ENCODE measurements around the gene RMND5A. TPM values are rescaled to one million over a fixed set of nuclear protein-coding genes. Genes with fewer than 3 reads are reported as not detected.

The RMND5A gene
- total RNA-seq, 1 donor from 2014 or later, result 45.0 TPM

DNA sequence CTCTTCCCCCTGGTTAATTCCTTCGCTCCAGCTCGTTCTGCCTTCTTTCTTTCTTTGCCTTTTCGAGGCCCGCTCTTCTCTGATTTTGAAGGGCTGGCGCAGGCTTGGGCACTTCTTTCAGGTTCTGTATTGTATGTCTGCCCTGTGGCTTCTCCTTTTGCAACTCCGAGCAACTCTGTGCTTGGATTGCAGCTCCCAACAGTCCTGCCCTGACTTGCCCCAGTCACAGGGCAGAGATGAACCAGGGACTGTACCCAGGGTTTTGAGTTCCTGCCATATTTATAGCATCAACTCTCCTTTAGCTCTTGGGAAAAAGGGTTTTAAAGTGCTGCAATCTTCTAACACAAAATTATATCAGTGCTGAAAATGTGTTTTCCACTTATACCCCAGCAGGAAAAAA is 101.8 kb downstream of the RMND5A start:
- peaks cover 4% of the 10 kb centered on the region for H3K27me3 Mint-ChIP-seq
- H3K27ac Mint-ChIP-seq, result no peak overlapping the region
- H3K4me3 Mint-ChIP-seq, result no peak overlapping the region
- H3K36me3 Mint-ChIP-seq, result no peaks in the 10 kb centered on the region
- peaks cover 5% of the 10 kb centered on the region for H3K4me1 Mint-ChIP-seq (ENCODE audit: unreplicated experiment)
- no peaks in the 10 kb centered on the region for H3K9me3 Mint-ChIP-seq
- no peak for DNase-seq (ENCODE audit: extremely low spot score, unreplicated experiment)
- TF ChIP-seq, protein P1, sequence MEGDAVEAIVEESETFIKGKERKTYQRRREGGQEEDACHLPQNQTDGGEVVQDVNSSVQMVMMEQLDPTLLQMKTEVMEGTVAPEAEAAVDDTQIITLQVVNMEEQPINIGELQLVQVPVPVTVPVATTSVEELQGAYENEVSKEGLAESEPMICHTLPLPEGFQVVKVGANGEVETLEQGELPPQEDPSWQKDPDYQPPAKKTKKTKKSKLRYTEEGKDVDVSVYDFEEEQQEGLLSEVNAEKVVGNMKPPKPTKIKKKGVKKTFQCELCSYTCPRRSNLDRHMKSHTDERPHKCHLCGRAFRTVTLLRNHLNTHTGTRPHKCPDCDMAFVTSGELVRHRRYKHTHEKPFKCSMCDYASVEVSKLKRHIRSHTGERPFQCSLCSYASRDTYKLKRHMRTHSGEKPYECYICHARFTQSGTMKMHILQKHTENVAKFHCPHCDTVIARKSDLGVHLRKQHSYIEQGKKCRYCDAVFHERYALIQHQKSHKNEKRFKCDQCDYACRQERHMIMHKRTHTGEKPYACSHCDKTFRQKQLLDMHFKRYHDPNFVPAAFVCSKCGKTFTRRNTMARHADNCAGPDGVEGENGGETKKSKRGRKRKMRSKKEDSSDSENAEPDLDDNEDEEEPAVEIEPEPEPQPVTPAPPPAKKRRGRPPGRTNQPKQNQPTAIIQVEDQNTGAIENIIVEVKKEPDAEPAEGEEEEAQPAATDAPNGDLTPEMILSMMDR (conservative IDR thresholded peaks at IDR 0.05), result no peak

DNA sequence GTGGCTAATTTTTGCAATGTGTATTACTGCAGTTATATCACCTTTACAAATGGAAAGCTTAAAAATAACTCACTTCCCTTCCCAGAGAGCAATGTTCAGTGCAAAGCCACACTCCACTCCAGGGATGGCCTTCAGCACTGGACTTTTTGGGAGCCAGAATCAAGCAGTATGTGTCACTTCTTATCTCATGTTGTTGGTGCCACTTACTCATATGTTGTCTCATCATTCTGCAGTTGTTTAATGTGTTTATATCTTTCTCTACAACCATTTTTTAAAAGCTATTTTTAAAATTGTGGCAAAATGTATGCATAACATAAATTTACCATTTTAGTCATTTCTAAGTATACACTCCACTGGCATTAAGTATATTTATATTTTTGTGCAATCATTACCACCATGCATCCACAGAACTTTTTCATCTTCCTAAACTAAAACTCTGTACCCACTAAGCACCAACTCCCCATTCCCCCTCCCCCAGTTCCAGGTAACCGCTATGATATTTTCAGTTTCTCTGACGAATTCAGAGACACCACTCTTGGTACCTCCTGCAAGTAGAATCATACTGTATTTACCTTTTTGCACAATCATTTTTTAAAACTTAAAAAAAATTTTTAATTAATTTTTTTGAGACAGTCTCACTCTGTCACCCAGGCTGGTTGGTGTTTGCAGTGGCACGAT is 102.7 kb downstream of the RMND5A start:
- Mint-ChIP-seq H3K36me3 (no peaks in the 10 kb centered on the region), H3K4me1 (ENCODE audit: unreplicated experiment) (peaks cover 5% of the 10 kb centered on the region), H3K27ac (no peak overlapping the region), H3K4me3 (no peak overlapping the region), H3K27me3 (peaks cover 4% of the 10 kb centered on the region), H3K9me3 (no peaks in the 10 kb centered on the region)
- DNase-seq (ENCODE audit: extremely low spot score, unreplicated experiment), result no peak
- TF ChIP-seq, protein P1 (conservative IDR thresholded peaks at IDR 0.05), result no peak

DNA sequence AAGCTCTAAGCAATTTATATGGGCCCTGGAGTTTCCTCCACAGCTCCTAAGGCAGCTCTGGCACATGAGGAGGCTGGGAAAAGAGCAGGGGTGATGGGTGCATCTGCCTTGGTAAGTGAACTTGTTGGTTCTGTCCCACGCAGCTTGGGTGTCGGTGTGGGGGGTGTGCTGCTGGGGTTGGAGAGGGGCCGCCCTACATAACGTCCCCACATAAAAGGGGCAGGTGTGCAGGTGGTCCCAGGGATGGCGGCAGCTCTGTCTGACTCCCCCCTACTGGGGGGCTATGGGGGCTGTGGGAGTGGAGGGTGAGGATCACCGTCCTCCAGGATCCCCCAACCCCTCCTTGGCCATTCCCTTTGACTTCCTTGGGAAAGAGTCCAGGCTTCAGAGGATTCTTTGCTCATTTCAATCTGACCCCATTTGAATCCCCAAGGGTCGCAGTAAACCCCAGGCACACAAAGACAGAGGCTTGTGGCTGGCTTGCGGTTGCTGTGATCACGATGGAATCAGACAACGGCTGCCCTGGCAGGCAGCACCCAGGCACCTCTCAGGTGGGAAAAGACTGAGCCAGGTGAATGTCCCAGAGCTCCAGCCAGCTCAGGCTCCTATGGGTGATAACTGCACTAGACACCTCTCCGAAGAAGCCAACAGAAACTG is 105.1 kb downstream of the RMND5A start:
- Mint-ChIP-seq H3K4me3 (no peak overlapping the region), H3K36me3 (no peaks in the 10 kb centered on the region), H3K4me1 (ENCODE audit: unreplicated experiment) (peaks cover 5% of the 10 kb centered on the region), H3K27ac (no peak overlapping the region), H3K9me3 (no peaks in the 10 kb centered on the region), H3K27me3 (peaks cover 9% of the 10 kb centered on the region)
- TF ChIP-seq, protein P1 (conservative IDR thresholded peaks at IDR 0.05), result no peak
- no peak for DNase-seq (ENCODE audit: extremely low spot score, unreplicated experiment)

DNA sequence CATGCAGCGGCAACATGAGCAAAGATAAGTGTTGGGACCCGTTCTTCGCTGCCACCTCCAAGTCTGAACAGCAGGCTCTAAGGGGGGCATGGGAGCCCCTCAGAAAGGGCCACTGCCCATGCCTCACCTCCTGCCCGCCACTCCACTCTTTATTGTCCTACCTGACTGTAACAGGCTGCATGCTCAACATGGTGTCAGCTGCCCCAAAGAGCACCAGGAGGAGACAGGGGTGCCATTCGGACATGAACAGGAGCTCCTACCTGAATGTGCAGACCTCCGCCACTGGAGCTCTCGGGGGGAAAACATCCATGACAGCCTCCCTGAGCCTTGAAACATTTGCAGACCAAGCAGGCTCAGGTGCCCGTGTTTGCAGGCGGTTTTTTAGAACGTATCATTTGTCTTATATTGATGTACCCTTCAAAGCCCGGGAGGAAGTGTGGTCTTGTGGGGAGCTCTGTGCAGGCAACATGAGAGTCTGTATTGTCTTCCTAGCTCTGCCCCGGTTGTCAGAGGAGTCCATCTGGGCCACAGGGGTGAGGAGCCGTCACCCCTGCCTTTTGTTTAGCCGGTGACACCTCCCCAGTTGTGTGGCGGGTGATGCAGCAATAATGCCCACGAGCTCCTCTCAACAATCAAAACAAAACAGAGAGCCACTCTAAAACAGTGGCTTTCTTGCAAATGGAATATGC is 105.7 kb downstream of the RMND5A start:
- no peak for DNase-seq (ENCODE audit: extremely low spot score, unreplicated experiment)
- Mint-ChIP-seq H3K9me3 (no peaks in the 10 kb centered on the region), H3K4me3 (no peak overlapping the region), H3K27ac (no peak overlapping the region), H3K4me1 (ENCODE audit: unreplicated experiment) (peaks cover 5% of the 10 kb centered on the region), H3K36me3 (no peaks in the 10 kb centered on the region), H3K27me3 (peaks cover 9% of the 10 kb centered on the region)
- TF ChIP-seq, protein P1 (conservative IDR thresholded peaks at IDR 0.05), result no peak

DNA sequence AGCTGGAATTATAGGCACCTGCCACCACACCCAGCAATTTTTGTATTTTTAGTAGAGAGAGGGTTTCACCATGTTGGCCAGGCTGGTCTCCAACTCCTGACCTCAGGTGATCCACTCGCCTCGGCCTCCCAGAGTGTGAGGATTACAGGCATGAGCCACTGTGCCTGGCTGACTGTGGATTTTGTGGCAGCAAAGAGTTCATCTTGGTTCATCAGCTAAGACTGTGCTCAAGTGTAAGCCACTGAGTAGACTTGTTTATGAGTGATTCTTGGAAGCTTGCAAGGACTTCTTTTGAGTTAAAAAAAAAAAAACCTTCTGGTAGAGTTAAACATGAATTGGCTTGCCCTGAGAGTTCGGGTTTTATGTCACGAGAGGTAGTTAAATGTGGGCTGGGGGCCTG is 106.9 kb downstream of the RMND5A start:
- DNase-seq (ENCODE audit: extremely low spot score, unreplicated experiment), result no peak
- TF ChIP-seq, protein P1 (conservative IDR thresholded peaks at IDR 0.05), result no peak
- Mint-ChIP-seq H3K27ac (no peak overlapping the region), H3K9me3 (no peaks in the 10 kb centered on the region), H3K36me3 (no peaks in the 10 kb centered on the region), H3K4me1 (ENCODE audit: unreplicated experiment) (peaks cover 10% of the 10 kb centered on the region), H3K27me3 (peaks cover 13% of the 10 kb centered on the region), H3K4me3 (no peak overlapping the region)

Other genes starting within 250 kb of the RMND5A start
- gene CHMP3, start 156.8 kb upstream of the RMND5A start, total RNA-seq (ENCODE audit: low replicate concordance), result 76.4 and 114 TPM in 2 replicates
- 21.2 and 26.1 TPM in 2 replicates for gene RNF103, start 96.4 kb upstream of the RMND5A start, total RNA-seq (ENCODE audit: low replicate concordance)
- 0.17 and 0.34 TPM in 2 replicates for gene CD8A, start 70.6 kb downstream of the RMND5A start, total RNA-seq (ENCODE audit: low replicate concordance)
- 0.93 and 2.4 TPM in 2 replicates for gene CD8B, start 141.6 kb downstream of the RMND5A start, total RNA-seq (ENCODE audit: low replicate concordance)
- 1.5 and 2.3 TPM in 2 replicates for gene RGPD1, start 221.8 kb downstream of the RMND5A start, total RNA-seq (ENCODE audit: low replicate concordance)